Measurements from ENCODE around the gene TXNDC11.

The TXNDC11 gene

DNA sequence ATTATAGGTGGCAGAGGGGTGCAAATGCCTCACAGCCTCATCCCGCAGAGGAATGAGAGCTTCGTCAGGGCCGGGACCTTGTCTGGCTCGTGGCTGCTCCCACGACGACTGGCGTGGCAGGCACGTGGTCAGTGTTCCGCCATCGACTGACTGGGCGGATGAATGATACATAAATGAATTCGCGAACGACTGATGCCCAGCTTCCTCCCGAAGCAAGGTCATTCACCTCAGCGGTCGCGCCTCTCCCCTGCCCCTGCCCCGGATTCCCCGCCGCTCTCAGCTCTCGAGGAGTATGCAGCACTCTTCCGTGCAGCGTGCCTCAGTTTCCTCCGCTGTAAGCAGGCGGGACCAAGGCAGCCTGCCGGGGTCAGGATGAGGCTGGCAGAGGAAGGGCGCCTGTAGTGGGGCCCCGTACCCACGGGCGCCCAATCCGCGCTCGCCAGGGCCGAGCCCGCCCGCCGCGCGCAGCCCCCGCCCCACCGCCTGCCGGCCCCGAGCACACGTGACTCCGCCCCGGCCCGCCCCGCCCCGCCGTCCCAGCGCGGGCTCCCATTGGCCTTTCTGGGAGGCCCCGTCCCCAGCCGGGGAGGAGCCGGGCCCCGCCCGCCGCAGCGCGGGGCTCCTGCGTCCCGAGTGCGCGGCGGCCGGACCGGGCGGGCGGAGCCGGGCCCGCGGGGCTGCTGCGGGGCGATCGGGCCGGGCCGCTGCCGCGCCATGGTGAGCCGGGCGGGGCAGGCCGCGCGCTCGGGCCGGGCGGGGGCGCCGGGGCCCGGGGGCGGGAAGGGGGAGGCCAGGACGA is 74.6 kb downstream of the TXNDC11 start, which contains the start of gene SNN:
TSS of gene SNN (plus strand) at position 632 of the 799 bp plus-strand sequence. CDS start 7,605 bp downstream, outside the sequence.
- Mint-ChIP-seq H3K27me3 (ENCODE audit: low read depth) (no peaks in the 10 kb centered on the region), H3K36me3 (ENCODE audit: low read depth) (no peaks in the 10 kb centered on the region), H3K4me1 (ENCODE audit: low read depth) (peaks cover 56% of the 10 kb centered on the region), H3K4me3 (peak within 1 kb of the TSS; percentile 80), H3K9me3 (no peaks in the 10 kb centered on the region), H3K27ac (peak within 1 kb of the TSS; percentile 86)
- peak; percentile 88 for DNase-seq (ENCODE audit: low spot score)

- Mint-ChIP-seq H3K4me1 (ENCODE audit: low read depth) (peaks cover 51% of the 10 kb centered on the region), H3K36me3 (ENCODE audit: low read depth) (no peaks in the 10 kb centered on the region), H3K4me3 (peak overlapping the region; percentile 72), H3K9me3 (no peaks in the 10 kb centered on the region), H3K27ac (peak overlapping the region; percentile 20), H3K27me3 (ENCODE audit: low read depth) (no peaks in the 10 kb centered on the region)
- DNase-seq (ENCODE audit: low spot score), result no peak
Measured at GRCh38 chr16:11667221-11667823, 75.3 kb downstream of the TXNDC11 start.

DNA sequence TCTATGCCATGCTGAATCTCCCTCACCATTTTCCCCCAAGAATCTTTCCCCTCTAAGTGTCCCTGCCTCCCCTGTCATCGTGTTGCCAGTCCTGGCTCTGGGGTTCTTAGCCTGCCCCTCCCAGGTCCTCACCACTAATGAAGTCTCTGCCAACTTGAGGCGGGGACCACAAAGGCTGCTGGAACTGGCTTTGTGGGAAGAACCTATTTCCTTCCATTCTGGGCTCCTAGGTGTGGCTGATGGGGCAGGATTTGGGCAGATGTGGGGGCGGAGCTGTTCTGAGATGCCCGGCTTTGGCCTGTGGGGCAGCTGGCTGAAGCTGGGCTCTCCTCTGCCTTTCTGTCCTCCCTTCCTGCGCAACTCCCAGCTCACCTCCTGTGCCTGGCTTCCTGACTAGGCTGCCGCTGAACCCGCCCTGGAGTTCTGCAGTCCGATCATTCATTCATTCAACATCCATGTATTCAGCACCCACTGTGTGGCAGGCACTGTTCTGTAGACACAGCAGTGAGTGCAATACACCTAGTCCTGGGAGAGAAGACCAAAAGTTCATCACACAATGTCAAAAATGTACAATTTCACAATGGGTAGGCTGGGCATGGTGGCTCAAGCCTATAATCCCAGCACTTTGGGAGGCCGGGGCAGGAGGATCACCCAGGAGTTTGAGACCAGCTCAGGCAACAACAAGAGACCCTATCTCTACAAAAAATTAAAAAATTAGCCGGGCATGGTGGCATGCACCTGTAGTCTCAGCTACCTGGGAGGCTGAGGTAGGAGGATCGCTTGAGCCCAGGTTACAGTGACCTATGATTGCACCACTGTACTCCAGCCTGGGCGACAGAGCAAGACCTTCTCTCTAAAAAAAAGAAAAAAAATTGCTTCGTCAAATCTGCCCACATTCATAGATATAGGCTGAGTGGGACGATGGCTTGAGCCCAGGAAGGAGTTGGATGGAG is 76.3 kb downstream of the TXNDC11 start:
- DNase-seq (ENCODE audit: low spot score), result no peak
- H3K4me1 Mint-ChIP-seq (ENCODE audit: low read depth), result peaks cover 42% of the 10 kb centered on the region
- H3K36me3 Mint-ChIP-seq (ENCODE audit: low read depth), result no peaks in the 10 kb centered on the region
- no peaks in the 10 kb centered on the region for H3K27me3 Mint-ChIP-seq (ENCODE audit: low read depth)
- H3K4me3 Mint-ChIP-seq, result peak overlapping the region; percentile 72
- H3K27ac Mint-ChIP-seq, result no peak overlapping the region
- H3K9me3 Mint-ChIP-seq, result no peaks in the 10 kb centered on the region

- H3K36me3 Mint-ChIP-seq (ENCODE audit: low read depth), result no peaks in the 10 kb centered on the region
Measured at GRCh38 chr16:11665071-11665491, 77.6 kb downstream of the TXNDC11 start.

DNA sequence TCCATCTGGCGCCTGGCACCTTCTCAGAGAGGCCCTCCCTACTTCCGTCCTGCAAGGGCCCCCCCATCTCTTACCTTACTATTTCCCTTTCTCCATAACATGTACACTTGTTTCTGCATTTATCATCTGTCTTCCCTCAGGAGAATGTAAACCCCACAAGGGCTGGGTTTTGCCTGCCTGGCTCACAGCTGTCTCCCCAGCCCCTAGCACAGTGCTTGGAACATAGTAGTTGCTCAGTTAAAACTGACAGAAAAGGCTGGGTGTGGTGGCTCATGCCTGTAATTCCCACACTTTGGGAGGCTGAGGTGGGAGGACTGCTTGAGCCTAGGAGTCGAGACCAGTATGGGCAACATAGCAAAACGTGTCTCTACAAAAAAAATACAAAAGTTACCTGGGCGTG is 80.1 kb downstream of the TXNDC11 start:
- H3K36me3 Mint-ChIP-seq (ENCODE audit: low read depth), result no peaks in the 10 kb centered on the region
- DNase-seq (ENCODE audit: low spot score), result no peak
- no peaks in the 10 kb centered on the region for H3K27me3 Mint-ChIP-seq (ENCODE audit: low read depth)
- H3K4me3 Mint-ChIP-seq, result no peak overlapping the region
- peaks cover 26% of the 10 kb centered on the region for H3K4me1 Mint-ChIP-seq (ENCODE audit: low read depth)
- H3K27ac Mint-ChIP-seq, result no peak overlapping the region
- no peaks in the 10 kb centered on the region for H3K9me3 Mint-ChIP-seq

More at GRCh38 chr16:11665071-11665491, 77.6 kb downstream of the TXNDC11 start:
- Mint-ChIP-seq H3K27me3 (ENCODE audit: low read depth) (no peaks in the 10 kb centered on the region), H3K4me3 (peak overlapping the region; percentile 63), H3K4me1 (ENCODE audit: low read depth) (peaks cover 32% of the 10 kb centered on the region), H3K9me3 (no peaks in the 10 kb centered on the region), H3K27ac (peak overlapping the region; percentile 71)
- no peak for DNase-seq (ENCODE audit: low spot score)

- no peak for DNase-seq (ENCODE audit: low spot score)
- H3K27ac Mint-ChIP-seq, result no peak overlapping the region
- H3K4me3 Mint-ChIP-seq, result no peak overlapping the region
- H3K27me3 Mint-ChIP-seq (ENCODE audit: low read depth), result no peaks in the 10 kb centered on the region
- H3K4me1 Mint-ChIP-seq (ENCODE audit: low read depth), result peaks cover 15% of the 10 kb centered on the region
- no peaks in the 10 kb centered on the region for H3K36me3 Mint-ChIP-seq (ENCODE audit: low read depth)
- H3K9me3 Mint-ChIP-seq, result no peaks in the 10 kb centered on the region
Measured at GRCh38 chr16:11660565-11660964, 82.1 kb downstream of the TXNDC11 start.

DNA sequence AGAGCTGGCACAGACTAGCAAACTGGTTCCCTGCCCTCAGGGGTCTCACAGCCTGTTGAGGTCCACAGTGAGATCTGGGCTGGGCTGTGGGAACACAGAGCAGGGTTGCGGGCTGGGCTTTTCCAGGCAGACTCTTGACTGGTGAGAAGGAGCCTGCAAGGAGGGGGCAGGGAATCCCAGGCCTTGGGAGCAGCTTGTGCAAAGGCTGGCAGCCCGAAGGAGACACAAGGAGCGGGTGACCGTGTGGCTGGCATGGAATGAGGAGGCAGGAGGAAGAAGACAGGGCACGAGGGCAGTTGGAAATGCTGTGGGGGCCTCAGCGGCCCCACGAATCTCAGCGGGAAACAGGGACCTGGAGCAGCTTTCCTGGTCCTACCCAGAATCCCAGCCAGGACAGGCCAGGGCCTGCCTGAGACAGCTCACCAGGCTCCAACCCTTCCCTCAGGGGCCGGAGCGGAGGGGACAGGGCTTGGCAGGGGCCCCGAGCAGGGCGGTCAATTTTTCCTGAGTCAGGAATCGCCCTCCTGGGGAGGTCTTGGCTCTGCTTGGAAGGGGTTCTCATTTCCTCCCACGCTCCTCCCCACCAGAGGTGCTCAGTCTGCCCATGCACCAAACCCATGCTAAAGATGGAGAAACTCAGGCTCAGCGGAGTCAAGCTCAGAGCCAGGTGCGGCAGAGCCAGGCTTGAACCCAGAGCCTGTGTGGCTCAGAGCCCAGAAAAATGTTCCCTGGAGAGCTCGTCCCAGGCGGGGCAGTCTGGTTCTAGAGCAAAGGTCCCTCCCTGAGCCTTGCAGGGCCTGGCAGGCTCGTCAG is 83.6 kb downstream of the TXNDC11 start:
- H3K9me3 Mint-ChIP-seq, result no peaks in the 10 kb centered on the region
- H3K4me1 Mint-ChIP-seq (ENCODE audit: low read depth), result peaks cover 9% of the 10 kb centered on the region
- H3K4me3 Mint-ChIP-seq, result no peak overlapping the region
- no peak overlapping the region for H3K27ac Mint-ChIP-seq
- H3K27me3 Mint-ChIP-seq (ENCODE audit: low read depth), result peaks cover 4% of the 10 kb centered on the region
- no peak for DNase-seq (ENCODE audit: low spot score)
- H3K36me3 Mint-ChIP-seq (ENCODE audit: low read depth), result no peaks in the 10 kb centered on the region

DNA sequence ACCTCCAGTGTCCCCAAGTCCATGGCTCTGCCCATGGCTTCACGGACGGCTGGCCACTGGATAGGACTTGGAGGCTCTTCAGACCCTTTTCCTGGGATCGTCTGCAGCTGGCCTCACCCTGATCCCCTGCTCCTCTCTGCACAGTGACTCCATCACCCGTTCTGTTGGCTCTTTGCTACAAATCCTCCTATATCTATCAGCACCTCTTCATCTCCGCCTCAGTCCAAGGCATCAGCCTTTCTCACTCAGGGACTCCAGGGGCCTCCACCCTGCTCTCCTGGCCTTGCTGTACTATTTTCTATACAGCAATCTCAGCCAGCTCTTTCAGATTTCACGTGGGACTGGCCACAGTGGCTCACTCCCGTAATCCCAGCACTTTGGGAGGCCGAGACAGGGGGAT is 85.1 kb downstream of the TXNDC11 start:
- peaks cover 10% of the 10 kb centered on the region for H3K27me3 Mint-ChIP-seq (ENCODE audit: low read depth)
- H3K4me3 Mint-ChIP-seq, result no peak overlapping the region
- peak overlapping the region; percentile 28 for H3K27ac Mint-ChIP-seq
- no peaks in the 10 kb centered on the region for H3K36me3 Mint-ChIP-seq (ENCODE audit: low read depth)
- no peaks in the 10 kb centered on the region for H3K9me3 Mint-ChIP-seq
- peaks cover 7% of the 10 kb centered on the region for H3K4me1 Mint-ChIP-seq (ENCODE audit: low read depth)
- DNase-seq (ENCODE audit: low spot score), result no peak

GRCh38 chr16:11655655-11656054 is 87.0 kb downstream of the TXNDC11 start:
- Mint-ChIP-seq H3K27ac (no peak overlapping the region), H3K36me3 (ENCODE audit: low read depth) (no peaks in the 10 kb centered on the region), H3K4me1 (ENCODE audit: low read depth) (peaks cover 12% of the 10 kb centered on the region), H3K9me3 (no peaks in the 10 kb centered on the region), H3K4me3 (no peak overlapping the region), H3K27me3 (ENCODE audit: low read depth) (peaks cover 17% of the 10 kb centered on the region)
- no peak for DNase-seq (ENCODE audit: low spot score)

DNA sequence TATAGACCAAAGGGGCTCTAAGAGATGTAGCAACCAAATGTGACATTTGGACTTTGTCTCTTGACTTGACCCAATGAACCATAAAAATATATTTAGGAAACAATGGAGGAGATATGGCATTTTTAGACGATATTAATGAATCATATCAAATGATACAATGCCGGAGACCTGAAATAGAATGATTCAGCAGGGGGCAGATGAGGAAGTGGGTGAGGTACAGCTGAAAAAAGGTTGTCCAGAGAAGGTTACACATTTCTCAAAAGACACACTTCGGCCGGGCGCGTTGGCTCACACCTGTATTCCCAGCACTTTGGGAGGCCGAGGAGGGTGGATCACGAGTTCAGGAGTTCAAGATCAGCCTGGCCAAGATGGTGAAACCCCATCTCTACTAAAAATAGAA is 90.9 kb downstream of the TXNDC11 start:
- DNase-seq (ENCODE audit: low spot score), result no peak
- peaks cover 20% of the 10 kb centered on the region for H3K27me3 Mint-ChIP-seq (ENCODE audit: low read depth)
- no peak overlapping the region for H3K27ac Mint-ChIP-seq

DNA sequence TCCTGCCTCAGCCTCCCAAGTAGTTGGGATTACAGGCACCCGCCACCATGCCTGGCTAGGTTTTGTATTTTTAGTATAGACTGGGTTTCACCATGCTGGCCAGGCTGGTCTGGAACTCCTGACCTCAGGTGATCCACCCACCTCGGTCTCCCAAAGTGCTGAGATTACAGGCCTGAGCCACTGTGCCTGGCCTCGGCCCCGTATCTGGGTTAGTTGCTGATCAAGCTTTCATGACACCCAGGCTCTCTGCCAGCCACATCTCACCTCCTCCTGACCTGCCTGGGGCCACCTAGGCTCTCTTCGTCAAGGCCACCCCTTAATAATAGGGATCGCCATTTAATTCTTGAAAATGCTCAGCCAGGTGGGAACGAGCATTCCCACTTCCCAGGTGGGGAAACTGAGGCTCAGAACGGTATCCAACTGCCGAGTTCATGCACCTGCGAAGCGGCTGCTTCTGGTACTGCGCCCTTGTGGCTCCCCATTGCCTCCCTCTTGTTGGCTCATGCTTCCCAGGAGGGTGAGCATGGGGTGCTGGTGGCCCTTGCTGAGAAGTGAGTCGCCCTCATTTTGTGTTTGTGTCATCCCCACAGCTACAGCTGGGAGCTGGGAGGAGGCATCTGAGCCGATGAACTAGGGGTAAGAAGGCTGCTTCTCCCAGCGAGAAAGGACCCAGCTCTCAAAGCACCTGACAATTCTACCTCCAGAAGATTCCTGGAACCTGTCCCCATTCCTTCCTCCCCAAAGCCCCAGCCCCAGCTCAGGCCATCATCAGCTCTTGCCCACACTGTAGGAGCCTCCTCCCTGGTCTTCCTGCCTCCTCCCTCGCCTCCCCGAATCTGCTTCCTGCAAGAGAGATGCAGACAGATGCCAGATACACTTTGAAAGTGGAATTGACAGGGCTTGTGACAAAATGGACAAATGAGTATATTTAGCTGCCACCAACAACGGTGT is 91.7 kb downstream of the TXNDC11 start:
- Mint-ChIP-seq H3K4me1 (ENCODE audit: low read depth) (peaks cover 12% of the 10 kb centered on the region), H3K27me3 (ENCODE audit: low read depth) (peaks cover 20% of the 10 kb centered on the region), H3K9me3 (no peaks in the 10 kb centered on the region), H3K36me3 (ENCODE audit: low read depth) (no peaks in the 10 kb centered on the region), H3K27ac (no peak overlapping the region), H3K4me3 (no peak overlapping the region)
- no peak for DNase-seq (ENCODE audit: low spot score)

More for the DNA sequence above, 90.9 kb downstream of the TXNDC11 start:
- no peaks in the 10 kb centered on the region for H3K9me3 Mint-ChIP-seq
- H3K4me1 Mint-ChIP-seq (ENCODE audit: low read depth), result peaks cover 12% of the 10 kb centered on the region
- H3K36me3 Mint-ChIP-seq (ENCODE audit: low read depth), result no peaks in the 10 kb centered on the region
- no peak overlapping the region for H3K4me3 Mint-ChIP-seq

GRCh38 chr16:11649276-11649675 is 93.4 kb downstream of the TXNDC11 start:
- H3K9me3 Mint-ChIP-seq, result no peaks in the 10 kb centered on the region
- no peak for DNase-seq (ENCODE audit: low spot score)
- H3K4me1 Mint-ChIP-seq (ENCODE audit: low read depth), result peaks cover 6% of the 10 kb centered on the region
- H3K4me3 Mint-ChIP-seq, result no peak overlapping the region
- peaks cover 18% of the 10 kb centered on the region for H3K27me3 Mint-ChIP-seq (ENCODE audit: low read depth)
- no peak overlapping the region for H3K27ac Mint-ChIP-seq
- no peaks in the 10 kb centered on the region for H3K36me3 Mint-ChIP-seq (ENCODE audit: low read depth)
